Measurements from ENCODE around the gene HNRNPUL2. TPM values are rescaled to one million over a fixed set of nuclear protein-coding genes. Genes with fewer than 3 reads are reported as not detected.

The HNRNPUL2 gene
- total RNA-seq, 1 experiment from 2014 or later: 47.3 TPM

DNA sequence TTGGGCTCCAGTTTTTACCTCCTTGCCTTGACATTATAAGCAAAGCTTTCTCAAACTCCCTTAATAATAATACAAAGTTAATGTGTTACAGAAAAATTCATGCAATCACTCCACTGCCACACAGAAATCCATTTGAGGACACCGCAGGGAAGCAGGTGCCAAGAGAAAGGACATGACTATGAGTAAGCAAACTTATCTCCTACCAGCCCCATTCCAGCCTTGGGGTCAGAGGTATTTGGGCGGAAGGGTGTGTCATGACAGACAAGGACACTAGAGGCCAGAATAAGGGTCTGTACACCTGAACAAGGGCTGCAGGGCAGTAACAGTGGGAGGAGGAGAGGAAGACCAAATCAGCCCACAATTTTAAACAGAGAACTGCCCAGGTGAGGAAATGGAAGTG is 13.9 kb downstream of the HNRNPUL2 start:
- Histone ChIP-seq H3K9me3 (ENCODE audit: control insufficient read depth, insufficient read depth, low read depth, low read length) (no peaks in the 10 kb centered on the region), H3K27ac (ENCODE audit: low read length) (no peak overlapping the region), H3K36me3 (ENCODE audit: control insufficient read depth, insufficient read depth, low read length) (peaks cover 30% of the 10 kb centered on the region), H3K27me3 (ENCODE audit: control insufficient read depth, insufficient read depth, low read length) (no peaks in the 10 kb centered on the region), H3K4me3 (ENCODE audit: low read depth in 2 of 2, low read length in 2 of 2) (no peak overlapping the region), H3K4me1 (ENCODE audit: control insufficient read depth, insufficient read depth, low read length) (peaks cover 10% of the 10 kb centered on the region)
- ATAC-seq (no peak), DNase-seq (ENCODE audit: low read depth, low spot score) (no peak)
- no TSS peak for BruUV-seq (replicated peaks)
- in situ Hi-C loops (cut with HindIII; ENCODE audit: low pct_unique_long_range_greater_than_20kb, low sequenced_read_pairs): no loop called here
- ChIA-PET CTCF (no interaction called here), POLR2A (no interaction called here)
- intact Hi-C loops (cut with micrococcal nuclease; ENCODE audit: unreplicated experiment): no loop called here
- TF ChIP-seq SIN3A (IDR thresholded peaks at IDR 0.05; ENCODE audit: borderline replicate concordance, insufficient read depth, low read depth, low read length) (no peak), POLR2AphosphoS5 (IDR thresholded peaks at IDR 0.05; ENCODE audit: low read depth, low read length) (no peak), CTCF (IDR thresholded peaks at IDR 0.05) (no peak), TCF7L2 (IDR thresholded peaks at IDR 0.05; ENCODE audit: low read depth, low read length) (no peak), REST (IDR thresholded peaks at IDR 0.05; ENCODE audit: insufficient read depth in 1 of 2, low read depth in 2 of 2, low read length in 1 of 2) (no peak)

- in situ Hi-C loops (cut with HindIII; ENCODE audit: low pct_unique_long_range_greater_than_20kb, low sequenced_read_pairs) (no loop called here), intact Hi-C loops (cut with micrococcal nuclease; ENCODE audit: unreplicated experiment) (no loop called here)
- DNase-seq (ENCODE audit: low read depth, low spot score): no peak
- Histone ChIP-seq H3K27me3 (ENCODE audit: control insufficient read depth, insufficient read depth, low read length) (no peaks in the 10 kb centered on the region), H3K4me1 (ENCODE audit: control insufficient read depth, insufficient read depth, low read length) (peaks cover 10% of the 10 kb centered on the region), H3K36me3 (ENCODE audit: control insufficient read depth, insufficient read depth, low read length) (peaks cover 29% of the 10 kb centered on the region), H3K9me3 (ENCODE audit: control insufficient read depth, insufficient read depth, low read depth, low read length) (no peaks in the 10 kb centered on the region), H3K27ac (ENCODE audit: low read length) (no peak overlapping the region), H3K4me3 (ENCODE audit: low read depth in 2 of 2, low read length in 2 of 2) (no peak overlapping the region)
- ChIA-PET POLR2A (no interaction called here), CTCF (no interaction called here)
- no TSS peak for BruUV-seq (replicated peaks)
- TF ChIP-seq TCF7L2 (IDR thresholded peaks at IDR 0.05; ENCODE audit: low read depth, low read length): no peak
- TF ChIP-seq REST (IDR thresholded peaks at IDR 0.05; ENCODE audit: insufficient read depth in 1 of 2, low read depth in 2 of 2, low read length in 1 of 2): no peak
- no peak for TF ChIP-seq CTCF (IDR thresholded peaks at IDR 0.05)
- TF ChIP-seq SIN3A (IDR thresholded peaks at IDR 0.05; ENCODE audit: borderline replicate concordance, insufficient read depth, low read depth, low read length): no peak
- no peak for TF ChIP-seq POLR2AphosphoS5 (IDR thresholded peaks at IDR 0.05; ENCODE audit: low read depth, low read length)
- ATAC-seq: no peak
Measured at GRCh38 chr11:62712861-62713260, 14.4 kb downstream of the HNRNPUL2 start.
